RPMI7951 (cell line): ENCODE measurements around the gene EIF3L. TPM values are rescaled to one million over a fixed set of nuclear protein-coding genes. Genes with fewer than 3 reads are reported as not detected.

Source experiments
- DNase-seq: peaks from one replicate; pipeline ENCODE4 v3.0.0-alpha.2; 2012; ENCODE audit warnings: low read depth
- total RNA-seq: library from RNA; depleted of rRNA; stranded (reverse); fragments of >200 nt; shearing (Covaris generic); gene quantifications from 2 replicates; pipeline ENCODE4 v1.2.3, GENCODE V29; 2014; rRNA removed

Gene EIF3L
- total RNA-seq, 1 experiment from 2014 or later, result 374 TPM

DNA sequence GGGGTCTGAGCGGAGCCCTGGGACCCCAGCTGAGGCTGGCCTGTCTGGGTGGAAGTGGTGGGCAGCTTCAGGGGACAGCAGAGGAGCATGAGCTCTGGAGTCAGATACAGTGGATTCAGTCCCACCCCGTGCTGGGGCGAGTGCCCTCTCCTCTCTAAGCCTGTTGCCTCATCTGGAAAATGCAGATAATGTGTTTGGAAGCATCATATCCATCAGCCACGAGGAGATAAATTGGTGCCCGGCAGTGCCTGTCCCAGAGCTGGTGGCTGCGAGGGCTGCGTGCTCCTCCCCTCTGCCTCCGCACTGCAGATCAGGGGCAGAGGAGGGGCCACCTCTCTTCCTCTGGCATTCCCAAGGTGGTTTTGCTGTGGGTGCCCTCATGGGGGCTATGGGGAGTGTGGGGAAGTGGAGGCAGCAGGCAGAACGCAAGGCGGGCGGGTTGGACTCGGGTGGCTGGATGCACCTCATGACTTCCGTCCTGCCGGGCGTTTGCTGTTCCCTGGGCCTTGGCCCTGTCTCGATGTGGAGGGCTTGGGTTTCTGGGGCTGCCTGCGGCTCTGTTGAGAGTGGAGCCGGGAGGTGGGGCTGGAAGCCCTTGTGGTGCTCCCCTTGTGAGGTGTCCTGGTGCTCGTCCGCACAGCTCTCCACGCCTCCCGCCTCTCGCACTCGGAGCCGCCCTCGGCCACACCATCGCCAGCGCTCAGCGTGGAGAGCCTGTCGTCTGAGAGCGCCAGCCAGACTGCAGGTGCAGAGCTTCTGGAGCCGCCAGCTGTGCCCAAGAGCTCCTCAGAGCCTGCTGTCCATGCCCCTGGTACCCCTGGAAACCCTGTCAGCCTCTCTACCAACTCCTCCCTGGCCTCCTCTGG, 77.8 kb downstream of the EIF3L start:
- DNase-seq, result no peak

GRCh38 chr22:37927637-37927936, 78.4 kb downstream of the EIF3L start:
- DNase-seq, result no peak

GRCh38 chr22:37929390-37929789, 80.2 kb downstream of the EIF3L start:
- DNase-seq, result no peak

DNA sequence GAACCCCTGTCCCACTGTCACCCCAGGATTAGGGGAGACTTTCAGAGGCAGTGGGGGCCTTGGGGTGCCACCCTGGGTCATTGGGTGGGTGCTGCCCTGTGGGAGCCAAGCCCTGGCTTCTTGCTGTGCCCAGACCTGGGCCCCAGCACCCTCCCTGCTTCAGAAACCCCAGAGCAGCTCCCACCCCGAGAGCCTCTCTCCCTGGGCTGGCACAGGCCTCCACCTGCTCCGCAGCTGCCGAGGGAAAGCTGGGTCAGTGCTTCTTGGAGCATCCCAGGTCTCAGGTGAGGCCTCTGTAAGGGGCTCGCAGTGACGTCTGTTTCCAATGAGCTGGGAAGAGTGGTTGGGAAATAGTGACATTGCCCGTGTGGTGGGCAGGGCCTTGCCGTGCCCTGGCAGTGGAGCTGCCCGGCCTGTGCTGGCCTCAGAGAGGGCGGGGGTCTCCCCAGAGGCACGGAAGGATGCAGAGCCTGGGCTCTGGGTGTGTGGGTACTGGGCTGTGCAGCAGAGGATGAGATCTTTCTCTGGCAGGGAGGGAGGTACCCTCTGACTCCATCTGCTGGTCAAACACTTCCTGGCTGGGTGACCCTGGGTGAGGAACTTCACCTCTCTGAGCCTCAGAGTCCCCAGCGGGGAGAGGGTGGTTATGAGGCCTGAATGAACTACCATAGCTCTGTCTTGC, 81.2 kb downstream of the EIF3L start:
- DNase-seq, result peak; percentile 15

- DNase-seq, result no peak
These were observed 81.8 kb downstream of the EIF3L start for GRCh38 chr22:37930952-37931440.

DNA sequence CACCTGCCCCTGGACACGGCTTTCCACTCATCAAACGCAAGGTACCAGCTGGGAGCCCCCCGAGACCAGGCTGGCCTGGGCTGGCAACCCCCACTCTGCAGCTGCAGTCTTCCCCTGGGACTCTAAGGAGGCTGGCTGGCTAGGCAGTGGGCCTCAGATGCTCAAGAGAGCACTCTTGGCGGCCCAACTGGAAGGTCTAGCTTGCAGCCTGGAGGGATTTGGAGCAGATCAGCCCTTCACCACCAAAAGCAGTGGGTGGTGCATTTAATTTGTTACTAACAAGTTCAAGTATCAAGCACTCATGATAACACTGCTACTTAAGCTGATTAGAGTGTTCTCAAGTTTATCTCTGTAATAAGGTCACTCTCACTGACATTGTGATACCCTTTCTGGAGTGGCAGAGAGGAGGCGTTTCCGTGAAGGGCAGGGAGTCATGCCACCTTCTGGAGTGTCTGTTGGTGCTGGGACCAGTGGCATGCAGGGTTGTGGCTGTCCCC, 82.7 kb downstream of the EIF3L start:
- no peak for DNase-seq

- DNase-seq, result no peak
These were observed 83.2 kb downstream of the EIF3L start for GRCh38 chr22:37932401-37932800.

DNA sequence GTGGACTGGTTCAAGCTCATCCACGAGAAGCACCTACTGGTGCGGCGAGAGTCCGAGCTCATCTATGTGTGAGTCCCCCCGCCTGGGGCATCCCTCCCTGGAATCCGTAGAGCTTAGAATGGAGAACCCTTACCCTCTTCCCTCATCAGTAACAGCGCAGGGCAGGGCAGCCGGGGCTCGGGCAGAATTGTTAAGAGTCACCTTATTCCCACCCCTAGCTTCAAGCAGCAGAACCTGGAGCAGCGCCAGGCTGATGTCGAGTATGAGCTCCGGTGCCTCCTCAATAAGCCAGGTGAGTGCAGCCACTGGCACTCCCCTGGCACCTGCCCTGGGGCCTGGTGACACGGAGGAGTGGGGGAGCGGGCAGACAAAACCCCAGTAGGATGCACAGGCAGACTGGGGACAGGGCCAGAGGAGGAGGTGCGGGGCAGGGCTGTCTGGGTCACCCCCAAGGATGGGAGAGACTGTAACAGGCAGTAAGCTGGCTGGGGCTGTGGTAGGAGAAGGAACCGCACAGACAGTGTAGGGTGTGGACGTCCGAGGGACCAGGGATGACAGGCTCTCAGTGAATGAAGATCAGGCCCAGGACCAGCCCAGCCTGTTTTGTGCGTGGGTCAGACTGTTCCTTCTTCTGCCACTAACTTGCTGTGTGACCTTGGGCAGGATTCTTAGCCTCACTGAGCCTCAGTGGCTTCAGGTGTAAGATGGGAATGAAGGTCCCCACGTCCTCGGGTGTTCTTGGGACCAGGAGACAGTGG, 83.8 kb downstream of the EIF3L start:
- no peak for DNase-seq

GRCh38 chr22:37933711-37934376, 84.6 kb downstream of the EIF3L start:
- DNase-seq, result peak; percentile 96

Other genes with a start within 250 kb of the EIF3L start
- gene GGA1, start 240.6 kb upstream of the EIF3L start, total RNA-seq, result 29.7 and 31.3 TPM in 2 replicates
- 11.3 and 19.9 TPM in 2 replicates for gene SH3BP1, start 209.8 kb upstream of the EIF3L start, total RNA-seq
- gene PDXP, start 190.7 kb upstream of the EIF3L start, total RNA-seq, result 14.5 and 16.6 TPM in 2 replicates
- gene LGALS1, start 173.8 kb upstream of the EIF3L start, total RNA-seq, result 7,179 and 7,611 TPM in 2 replicates
- 28.8 and 39.6 TPM in 2 replicates for gene NOL12, start 163.1 kb upstream of the EIF3L start, total RNA-seq
- gene TRIOBP, start 152.4 kb upstream of the EIF3L start, total RNA-seq, result 68.2 and 102 TPM in 2 replicates
- gene GCAT, start 41.5 kb upstream of the EIF3L start, total RNA-seq, result 15.1 and 24.4 TPM in 2 replicates
- gene GALR3, start 26.0 kb upstream of the EIF3L start, total RNA-seq, result not detected in 2 replicates
- gene ANKRD54, start 5.1 kb upstream of the EIF3L start, total RNA-seq, result 26.0 and 26.8 TPM in 2 replicates
- gene MICALL1, start 56.9 kb downstream of the EIF3L start, total RNA-seq, result 8.4 and 12.8 TPM in 2 replicates
- gene C22orf23, start 104.2 kb downstream of the EIF3L start, total RNA-seq, result 0.12 and 0.29 TPM in 2 replicates
- gene POLR2F, start 104.3 kb downstream of the EIF3L start, total RNA-seq, result 107 and 123 TPM in 2 replicates
- 3.0 and 3.2 TPM in 2 replicates for gene SOX10, start 135.1 kb downstream of the EIF3L start, total RNA-seq
- gene PICK1, start 208.0 kb downstream of the EIF3L start, total RNA-seq, result 6.5 and 12.7 TPM in 2 replicates
- gene SLC16A8, start 234.8 kb downstream of the EIF3L start, total RNA-seq, result not detected in 2 replicates